M059J (cell line): ENCODE results near the gene TSSK3. TPM values are rescaled to one million over a fixed set of nuclear protein-coding genes. Genes with fewer than 3 reads are reported as not detected.
"Not testable (repeated sequence)": the region's sequence is repeated elsewhere in the genome, so short reads cannot be mapped to it uniquely, and the experiment has no call there.

Experiments
- DNase-seq: peaks from one replicate; pipeline ENCODE4 v3.0.0-alpha.2; 2012; ENCODE audit warnings: low read depth
- total RNA-seq: library from RNA; depleted of rRNA; stranded (reverse); fragments of >200 nt; shearing (Covaris generic); gene quantifications from 2 replicates; pipeline ENCODE4 v1.2.3, GENCODE V29; 2014

TSSK3 gene
- total RNA-seq, 1 experiment from 2014 or later = 0.07 TPM

- DNase-seq = no peak
Measured at GRCh38 chr1:32338637-32339145, 23.6 kb upstream of the TSSK3 start.

DNA sequence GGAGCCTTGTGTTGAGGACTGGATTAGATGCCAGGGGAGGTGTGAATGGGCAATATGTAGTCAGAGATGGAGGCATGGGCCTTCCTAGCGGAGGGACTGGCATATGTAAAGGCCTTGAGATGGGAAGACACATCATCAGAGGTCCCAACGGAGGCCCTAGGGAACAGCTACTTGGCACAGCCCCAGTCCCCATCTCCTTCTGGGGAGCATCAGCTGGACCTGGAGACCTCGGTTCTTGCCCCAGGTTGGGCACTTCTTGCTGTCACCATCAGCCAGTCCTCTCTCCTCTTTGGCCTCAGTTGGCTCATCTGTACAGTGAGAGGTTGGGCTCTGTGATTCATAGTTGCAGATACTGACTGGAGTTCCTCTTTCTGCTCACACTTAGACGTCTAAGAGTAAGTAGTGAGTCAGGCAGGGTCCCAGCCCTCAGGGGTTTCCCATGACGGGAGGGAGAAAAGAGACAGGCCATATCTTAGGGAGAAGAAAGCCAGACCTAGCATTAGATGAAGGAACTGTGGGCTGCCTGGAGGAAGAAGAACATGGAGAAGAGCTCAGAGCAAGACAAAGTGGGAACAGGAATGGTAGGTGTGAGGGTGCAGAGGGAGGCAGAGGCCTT is 22.9 kb upstream of the TSSK3 start:
- DNase-seq = peak; percentile 66

DNA sequence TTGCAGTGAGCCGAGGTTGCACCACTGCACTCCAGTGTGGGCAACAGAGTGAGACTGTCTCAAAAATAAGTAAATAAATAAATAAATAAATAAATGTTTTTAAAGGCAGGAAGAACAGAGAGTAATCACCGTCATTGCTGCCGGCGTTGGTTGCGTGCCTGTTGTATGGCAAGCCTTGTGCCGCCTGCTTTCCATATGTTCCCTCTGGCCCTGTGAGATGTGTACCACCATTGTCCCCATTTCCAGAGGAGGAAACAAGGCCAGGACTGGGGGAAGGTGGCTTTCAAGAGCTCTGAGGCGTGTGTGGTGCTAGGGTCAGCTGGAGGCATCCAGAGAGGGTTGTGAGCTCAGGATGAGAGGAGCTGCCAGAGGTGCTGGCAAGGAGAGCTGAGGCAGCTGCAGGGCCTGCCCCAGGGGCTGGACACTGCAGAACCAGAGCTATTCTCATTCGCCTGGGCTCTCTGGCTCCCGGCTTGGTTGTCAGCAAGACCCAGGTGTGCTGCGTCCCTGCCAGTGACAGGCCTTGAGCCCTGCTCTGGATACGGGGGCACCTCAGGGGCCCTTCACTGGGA is 21.1 kb upstream of the TSSK3 start:
- DNase-seq = no peak

DNA sequence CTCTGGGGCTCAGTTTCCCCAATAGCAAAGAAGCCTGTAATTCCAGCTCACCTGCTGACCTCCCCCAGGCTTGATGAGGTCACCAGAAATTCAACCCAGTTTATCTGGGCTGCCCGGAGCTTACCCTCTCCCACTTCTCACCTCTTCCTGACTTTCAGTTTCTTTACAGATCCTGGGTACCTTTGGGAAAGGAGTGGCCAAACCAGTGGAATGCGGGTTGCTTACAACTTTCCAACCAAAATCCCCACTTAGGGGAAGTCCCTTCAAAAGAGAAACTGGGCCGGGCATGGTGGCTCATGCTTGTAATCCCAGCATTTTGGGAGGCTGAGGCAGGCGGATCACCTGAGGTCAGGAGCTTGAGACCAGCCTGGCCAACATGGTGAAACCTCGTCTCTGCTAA is 20.4 kb upstream of the TSSK3 start:
- peak; percentile 70 for DNase-seq

DNA sequence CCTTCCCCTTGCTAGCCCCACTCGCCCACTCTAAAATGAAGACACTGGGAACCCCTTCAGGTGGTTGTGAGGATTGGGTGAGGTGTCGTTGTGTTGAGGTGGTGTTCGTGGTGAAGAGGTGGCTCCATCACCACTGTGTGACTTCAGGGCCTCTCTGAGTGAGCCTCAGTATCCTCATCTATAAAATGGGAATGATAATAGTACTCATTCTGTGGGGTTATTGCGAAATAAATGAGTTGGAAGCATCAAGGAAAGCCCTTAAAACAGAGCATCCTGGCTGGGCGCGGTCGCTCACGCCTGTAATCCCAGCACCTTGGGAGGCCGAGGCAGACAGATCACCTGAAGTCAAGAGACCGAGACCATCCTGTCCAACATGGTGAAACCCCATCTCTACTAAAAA is 19.6 kb upstream of the TSSK3 start:
- DNase-seq = no peak

DNA sequence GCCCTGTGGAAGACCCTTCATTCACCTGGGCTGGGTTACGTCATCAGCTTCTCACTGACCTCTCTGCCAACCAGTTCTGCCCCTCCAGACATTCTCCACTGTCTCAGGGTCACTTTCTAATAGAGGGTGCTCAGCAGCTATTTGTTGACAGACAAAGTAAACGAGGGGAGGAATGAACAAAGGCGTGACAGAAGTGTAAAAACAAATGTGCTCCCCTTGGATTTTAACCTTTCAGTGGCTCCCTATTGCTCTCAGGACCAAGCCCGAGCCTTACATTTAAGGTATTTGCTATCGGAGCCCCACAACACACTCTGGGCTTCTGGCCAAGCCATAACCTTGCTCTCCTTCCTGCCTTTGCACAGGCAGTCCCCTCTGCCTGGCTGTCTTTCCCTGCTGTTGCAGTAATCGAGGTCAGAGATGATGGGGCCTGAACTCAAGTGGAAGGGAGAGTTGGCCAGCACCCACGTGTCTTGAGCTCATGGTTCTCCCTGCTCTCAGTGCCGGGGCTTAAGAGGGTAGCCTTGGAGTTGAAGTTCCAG is 17.0 kb upstream of the TSSK3 start:
- peak; percentile 61 for DNase-seq

GRCh38 chr1:32346532-32347157 is 15.7 kb upstream of the TSSK3 start:
- DNase-seq = no peak

DNA sequence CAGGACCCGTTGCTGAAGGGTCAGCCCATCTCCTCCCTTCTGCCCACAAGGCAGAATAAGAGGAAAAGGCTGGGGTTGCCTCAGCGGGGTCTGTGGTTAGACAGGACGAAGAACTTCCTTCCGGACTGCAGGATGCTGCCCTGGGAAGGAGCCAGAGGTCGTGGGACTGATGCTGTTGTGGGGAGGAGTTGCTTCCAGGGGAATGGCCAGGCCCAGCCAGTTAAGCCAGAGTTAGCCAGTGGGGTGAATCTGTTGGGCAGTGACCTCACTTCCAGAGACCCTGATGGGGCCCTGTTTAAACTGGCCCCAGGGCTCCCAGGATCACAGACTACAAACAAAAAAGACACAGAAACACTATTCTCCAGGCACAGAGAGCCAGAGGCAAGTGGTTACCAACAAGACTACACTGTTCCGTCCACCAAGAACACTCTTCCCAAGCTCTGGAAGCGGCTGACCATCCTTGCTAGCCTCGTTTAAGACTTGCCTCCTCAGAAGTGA is 13.1 kb upstream of the TSSK3 start:
- peak; percentile 84 for DNase-seq

DNA sequence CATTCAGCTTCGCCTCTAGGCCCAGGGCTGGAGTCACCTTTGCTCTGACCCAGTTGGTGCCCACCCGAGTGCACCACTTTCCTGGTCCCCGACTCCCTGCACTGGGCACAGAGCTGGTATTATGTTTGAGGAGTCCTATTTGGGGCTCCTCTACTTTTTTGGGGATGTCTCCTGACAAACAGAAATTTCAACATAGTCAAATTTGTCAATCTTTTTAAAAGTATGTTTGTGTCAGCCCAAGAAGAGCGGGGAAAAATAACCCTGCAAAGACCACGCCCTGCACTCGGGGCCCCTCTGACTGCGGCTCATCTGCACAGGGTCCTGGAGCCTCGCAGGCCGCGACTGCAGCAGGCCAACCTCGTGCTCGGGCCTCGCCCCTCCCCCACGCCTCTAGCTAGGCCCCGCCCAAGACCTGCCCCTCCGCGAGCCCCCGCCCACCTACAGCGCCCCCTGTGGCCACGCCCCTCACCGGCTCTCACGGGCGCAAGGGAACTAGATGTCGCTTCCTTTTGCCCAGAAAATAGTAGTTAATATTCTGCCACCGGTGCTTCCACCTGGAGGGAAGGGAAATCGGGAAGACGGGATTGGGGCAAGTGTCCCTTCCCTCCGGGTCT is 11.4 kb upstream of the TSSK3 start:
- DNase-seq = no peak

DNA sequence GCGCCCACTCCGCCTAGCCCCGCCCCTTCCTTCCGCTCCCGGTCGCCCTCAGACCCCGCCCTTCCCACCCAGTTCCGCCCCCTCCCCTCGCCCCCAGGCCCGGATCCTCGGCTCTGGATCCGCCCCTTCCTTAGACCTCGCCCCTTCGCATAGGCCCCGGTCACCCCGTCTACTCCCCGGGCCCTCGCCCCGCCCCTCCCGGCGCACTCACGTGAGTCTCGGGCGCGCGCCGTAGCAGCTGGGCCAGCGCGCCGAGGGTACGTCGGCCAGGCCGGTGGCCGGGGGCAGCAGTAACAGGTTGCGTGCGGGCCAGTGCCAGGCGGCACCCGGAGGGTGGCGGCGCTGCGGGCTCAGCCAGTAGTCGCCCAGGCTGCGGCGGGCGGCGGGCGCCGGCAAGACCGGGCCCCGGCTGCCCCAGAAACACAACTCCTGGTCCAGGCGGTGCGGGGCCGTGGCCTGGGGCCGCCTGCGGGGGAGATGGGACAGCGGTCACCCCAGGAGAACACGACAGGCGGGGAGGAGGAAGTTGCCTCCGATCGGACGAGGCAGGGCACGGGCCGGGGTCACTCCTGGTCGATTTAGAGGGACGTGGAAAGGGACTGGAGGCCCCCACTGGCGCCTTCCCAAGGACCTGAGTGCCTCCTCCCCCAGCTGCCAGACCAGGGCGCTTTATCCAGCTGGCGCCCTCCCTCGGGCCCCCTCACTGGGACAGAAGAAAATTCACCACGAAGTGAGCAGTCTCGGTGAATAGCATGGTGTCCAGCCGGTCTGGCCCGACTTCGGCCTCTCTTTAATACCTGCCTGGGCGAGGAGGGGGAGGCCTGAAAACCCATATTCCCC is 10.7 kb upstream of the TSSK3 start:
- peak; percentile 90 for DNase-seq

- no peak for DNase-seq
Measured at GRCh38 chr1:32352239-32352745, 10.0 kb upstream of the TSSK3 start.

DNA sequence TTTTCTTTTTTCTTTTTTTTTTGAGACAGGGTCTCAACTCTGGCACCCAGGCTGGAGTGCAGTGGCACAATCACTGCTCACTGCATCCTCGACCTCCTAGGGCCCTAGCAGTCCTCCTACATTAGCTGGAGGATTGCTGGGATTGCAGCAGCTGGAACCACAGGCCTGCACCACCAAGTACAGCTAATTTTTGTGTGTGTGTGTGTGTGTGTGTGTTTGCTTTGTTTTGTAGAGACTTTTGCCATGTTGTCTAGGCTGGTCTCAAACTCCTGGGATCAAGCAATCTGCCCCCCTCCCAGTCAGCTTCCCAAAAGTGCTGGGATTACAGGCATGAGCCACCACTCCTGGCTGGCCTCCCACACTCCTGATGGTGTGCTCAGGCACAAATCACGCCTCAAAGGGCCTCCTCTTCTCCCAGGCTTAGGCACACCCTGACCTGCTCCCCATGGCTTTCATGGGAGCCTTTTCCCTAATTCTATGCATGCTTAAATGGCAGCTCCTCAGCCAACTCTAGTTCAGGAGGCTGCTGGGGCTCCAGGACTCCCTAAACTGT is 9.4 kb upstream of the TSSK3 start:
- no peak for DNase-seq

GRCh38 chr1:32353431-32353830 is 8.9 kb upstream of the TSSK3 start:
- DNase-seq = no peak

DNA sequence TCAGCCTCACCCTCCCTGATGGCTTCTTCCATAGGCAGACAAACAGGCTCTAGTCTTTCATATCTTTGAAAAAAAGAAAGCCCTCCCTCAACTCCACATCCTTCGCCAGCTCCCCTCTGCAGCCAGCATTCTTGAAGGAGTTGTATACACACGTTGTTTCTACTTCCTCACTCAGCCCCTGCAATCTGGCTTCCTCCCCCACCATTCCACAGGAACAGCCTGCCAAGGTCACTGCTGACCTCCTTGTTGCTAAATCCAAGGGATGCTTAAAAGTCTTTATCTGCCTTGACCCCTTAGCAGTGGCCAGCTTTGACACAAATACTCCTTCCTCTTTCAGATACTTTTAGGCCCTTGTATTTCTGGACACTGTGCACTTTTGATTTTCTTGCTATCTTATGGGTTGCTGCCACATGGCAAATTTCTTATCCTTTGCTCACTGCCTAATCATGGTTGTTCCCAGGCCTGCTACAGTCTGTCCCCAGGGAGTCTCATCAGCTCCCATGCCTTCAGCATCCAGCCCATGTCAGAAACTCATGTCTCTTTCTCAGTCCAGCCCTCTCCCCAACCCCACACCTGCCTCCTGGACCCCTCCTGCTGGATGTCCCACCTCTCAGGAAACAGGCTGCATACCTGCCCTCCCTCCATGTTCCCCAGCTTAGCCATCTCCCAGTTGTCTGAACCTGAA is 8.3 kb upstream of the TSSK3 start:
- no peak for DNase-seq

- DNase-seq = not testable (repeated sequence)
Measured at GRCh38 chr1:32355778-32356177, 6.6 kb upstream of the TSSK3 start.

GRCh38 chr1:32356478-32356877 is 5.9 kb upstream of the TSSK3 start:
- no peak for DNase-seq

DNA sequence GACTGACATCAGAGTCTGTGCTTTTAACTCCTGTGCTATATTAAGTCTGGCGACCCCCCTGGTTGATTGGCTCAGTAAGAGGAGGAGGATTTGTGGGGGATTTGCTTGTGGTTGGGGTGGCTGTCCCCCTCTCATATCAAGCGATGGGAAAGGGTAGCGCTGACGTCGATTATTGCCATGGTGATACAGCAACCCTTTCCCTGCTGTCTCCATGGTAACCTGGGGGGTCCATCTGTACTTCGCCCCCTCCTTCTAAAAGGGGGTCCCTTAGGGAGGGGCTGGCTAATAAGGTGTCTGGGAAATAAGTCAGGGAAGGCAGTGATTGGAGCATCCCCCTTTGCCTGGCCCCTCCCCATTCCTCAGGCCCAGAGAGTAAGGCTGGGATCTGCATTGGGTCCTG is 4.7 kb upstream of the TSSK3 start:
- no peak for DNase-seq

- DNase-seq = no peak
Measured at GRCh38 chr1:32358435-32358834, 3.9 kb upstream of the TSSK3 start.

DNA sequence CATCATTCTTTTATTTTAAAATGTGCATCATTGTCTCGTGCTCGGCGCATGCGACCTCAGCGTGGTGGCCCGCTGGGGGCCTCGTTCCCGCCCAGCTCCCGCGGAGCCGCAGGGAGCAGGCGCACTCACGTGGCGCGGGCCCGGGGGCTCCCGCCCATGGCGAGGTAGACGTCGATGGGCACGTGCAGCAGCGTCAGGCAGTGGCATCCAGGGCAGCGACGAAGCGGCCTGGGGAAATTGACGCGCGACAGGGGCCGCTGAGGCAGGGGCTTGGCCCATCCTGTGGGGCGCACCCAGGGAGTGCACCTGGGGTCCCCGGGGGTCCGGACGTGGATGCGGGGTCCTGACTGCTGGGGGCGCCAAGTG is 1.0 kb upstream of the TSSK3 start:
- DNase-seq = no peak

DNA sequence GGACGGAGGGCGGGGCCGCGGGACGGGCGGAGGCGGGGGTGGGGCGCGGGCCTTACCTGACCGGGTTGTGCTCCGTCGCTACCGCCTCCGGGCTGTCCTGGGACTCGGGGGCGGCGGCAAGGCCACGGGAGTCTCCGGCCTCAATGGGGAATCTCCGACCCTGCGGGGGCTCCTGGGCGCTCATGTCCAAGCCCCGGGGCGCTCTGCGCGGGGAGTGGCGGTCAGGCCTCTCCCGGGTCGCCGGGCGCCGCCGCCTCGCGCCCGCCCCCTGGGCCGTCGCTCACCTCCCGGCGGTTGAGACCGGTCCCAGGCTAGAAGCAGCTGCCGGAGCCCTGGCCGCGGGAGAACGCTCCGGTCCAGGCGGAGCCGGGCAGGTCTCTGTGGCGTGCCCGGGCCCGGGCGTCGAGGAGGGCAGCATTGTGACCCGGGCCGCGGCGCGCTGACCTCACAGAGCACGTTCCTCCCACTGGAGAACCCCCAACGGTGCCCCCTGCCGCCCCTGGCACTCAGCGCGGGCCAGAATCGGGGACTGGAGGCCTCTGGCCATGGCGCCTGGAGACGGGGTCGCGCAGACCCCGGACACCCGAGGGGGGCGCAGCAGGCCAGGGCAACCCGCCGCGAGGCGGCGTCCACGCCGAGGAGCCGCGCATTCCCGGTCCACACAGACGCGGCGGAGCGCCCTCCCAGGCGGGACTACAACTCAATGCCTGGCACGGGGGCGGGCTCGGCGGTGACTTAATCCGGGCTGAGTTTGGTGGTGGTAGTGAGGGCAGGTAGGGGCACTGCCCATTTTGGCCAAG is 465 bp upstream of the TSSK3 start:
- no peak for DNase-seq
